Measurements from ENCODE around the gene DAB2. TPM values are rescaled to one million over a fixed set of nuclear protein-coding genes. Genes with fewer than 3 reads are reported as not detected.

DAB2 gene
- total and polyA plus RNA-seq, 8 donors, result 3.1 to 74.4 (median 35.7) TPM

- 66 to 86% (median 79%) methylated on average over 3 of the region's 3 CpGs for WGBS, 5 donors
- intact Hi-C loops (cut with DNase I; ENCODE audit: low total_unique reads), result no loop called here
- no peak for DNase-seq
- H3K27ac ChIP-seq, result no peak overlapping the region
- no peak overlapping the region for H3K4me3 ChIP-seq
- H3K27me3 ChIP-seq, result no peaks in the 10 kb centered on the region
- TF ChIP-seq EP300 (IDR thresholded peaks at IDR 0.05) (no peak), POLR2A (IDR thresholded peaks at IDR 0.05) (no peak), CTCF (IDR thresholded peaks at IDR 0.05) (no peak), POLR2AphosphoS5 (IDR thresholded peaks at IDR 0.05) (no peak)
- H3K9me3 ChIP-seq, result no peaks in the 10 kb centered on the region
- peaks cover 4 to 13% (median 7%) of the 10 kb centered on the region in 4 donors for H3K4me1 ChIP-seq
- H3K36me3 ChIP-seq, result peaks cover 0 to 20% (median 16%) of the 10 kb centered on the region in 4 donors
These were observed 57.1 kb downstream of the DAB2 start for GRCh38 chr5:39367711-39368110.

GRCh38 chr5:39364367-39364766 lies 60.4 kb downstream of the DAB2 start, which contains the start of gene C9:
C9 (minus strand) TSS chr5:39364495; CDS start chr5:39364464, 31 bp downstream.
- no peak within 1 kb of the TSS for H3K27ac ChIP-seq
- no peak within 1 kb of the TSS for H3K4me3 ChIP-seq
- H3K36me3 ChIP-seq, result no peaks in the 10 kb centered on the region
- H3K4me1 ChIP-seq, result no peaks in the 10 kb centered on the region
- DNase-seq, result no peak
- TF ChIP-seq POLR2A (IDR thresholded peaks at IDR 0.05) (no peak), POLR2AphosphoS5 (IDR thresholded peaks at IDR 0.05) (no peak), EP300 (IDR thresholded peaks at IDR 0.05) (no peak), CTCF (IDR thresholded peaks at IDR 0.05) (no peak)
- intact Hi-C loops (cut with DNase I; ENCODE audit: low total_unique reads), result no loop called here
- no peaks in the 10 kb centered on the region for H3K9me3 ChIP-seq
- WGBS, 5 donors, result 67 to 74% (median 69%) methylated on average over 6 of the region's 6 CpGs
- no peaks in the 10 kb centered on the region for H3K27me3 ChIP-seq

GRCh38 chr5:39363217-39363616 lies 61.6 kb downstream of the DAB2 start:
- DNase-seq, result no peak
- Histone ChIP-seq H3K4me1 (no peaks in the 10 kb centered on the region), H3K9me3 (no peaks in the 10 kb centered on the region), H3K27me3 (no peaks in the 10 kb centered on the region), H3K36me3 (no peaks in the 10 kb centered on the region), H3K27ac (no peak overlapping the region), H3K4me3 (no peak overlapping the region)
- intact Hi-C loops (cut with DNase I; ENCODE audit: low total_unique reads), result no loop called here
- TF ChIP-seq POLR2AphosphoS5 (IDR thresholded peaks at IDR 0.05) (no peak), EP300 (IDR thresholded peaks at IDR 0.05) (no peak)
- 82 to 92% (median 88%) methylated on average over 4 of the region's 4 CpGs for WGBS, 5 donors

GRCh38 chr5:39362646-39363045 lies 62.1 kb downstream of the DAB2 start:
- H3K27me3 ChIP-seq, result no peaks in the 10 kb centered on the region
- 77 to 87% (median 85%) methylated on average over 8 of the region's 8 CpGs for WGBS, 5 donors
- H3K36me3 ChIP-seq, result no peaks in the 10 kb centered on the region
- H3K4me3 ChIP-seq, result no peak overlapping the region
- no peaks in the 10 kb centered on the region for H3K4me1 ChIP-seq
- H3K27ac ChIP-seq, result no peak overlapping the region
- TF ChIP-seq POLR2AphosphoS5 (IDR thresholded peaks at IDR 0.05), result no peak
- TF ChIP-seq EP300 (IDR thresholded peaks at IDR 0.05), result no peak
- TF ChIP-seq CTCF (IDR thresholded peaks at IDR 0.05), result no peak
- TF ChIP-seq POLR2A (IDR thresholded peaks at IDR 0.05), result no peak
- no peaks in the 10 kb centered on the region for H3K9me3 ChIP-seq
- no peak for DNase-seq
- intact Hi-C loops (cut with DNase I; ENCODE audit: low total_unique reads), result no loop called here

GRCh38 chr5:39361306-39361705 lies 63.5 kb downstream of the DAB2 start:
- H3K4me3 ChIP-seq, result no peak overlapping the region
- no peaks in the 10 kb centered on the region for H3K27me3 ChIP-seq
- no peak for TF ChIP-seq EP300 (IDR thresholded peaks at IDR 0.05)
- TF ChIP-seq POLR2A (IDR thresholded peaks at IDR 0.05), result no peak
- no peak for TF ChIP-seq CTCF (IDR thresholded peaks at IDR 0.05)
- TF ChIP-seq POLR2AphosphoS5 (IDR thresholded peaks at IDR 0.05), result no peak
- H3K36me3 ChIP-seq, result no peaks in the 10 kb centered on the region
- H3K27ac ChIP-seq, result no peak overlapping the region
- DNase-seq, result no peak
- 84 to 89% (median 87%) methylated on average over 4 of the region's 4 CpGs for WGBS, 5 donors
- intact Hi-C loops (cut with DNase I; ENCODE audit: low total_unique reads), result no loop called here
- H3K4me1 ChIP-seq, result no peaks in the 10 kb centered on the region
- H3K9me3 ChIP-seq, result no peaks in the 10 kb centered on the region
